NCI-H128 (cell line): ENCODE measurements around the gene CTNND2.

Source experiments
- DNase-seq: peaks from one replicate; lab custom pipeline; 2025; ENCODE audit not compliant: unreplicated experiment; lab: John Stamatoyannopoulos, UW

The CTNND2 gene

GRCh38 chr5:11531811-11532555 is 372.3 kb downstream of the CTNND2 start:
- DNase-seq: no peak

GRCh38 chr5:11528720-11529119 is 375.5 kb downstream of the CTNND2 start:
- no peak for DNase-seq

- DNase-seq: no peak
These were observed 376.4 kb downstream of the CTNND2 start for GRCh38 chr5:11527652-11528349.

- no peak for DNase-seq
These were observed 379.2 kb downstream of the CTNND2 start for GRCh38 chr5:11525020-11525419.

- DNase-seq: no peak
These were observed 380.1 kb downstream of the CTNND2 start for GRCh38 chr5:11524188-11524587.

GRCh38 chr5:11522796-11523195 is 381.4 kb downstream of the CTNND2 start:
- DNase-seq: no peak

- no peak for DNase-seq
These were observed 383.9 kb downstream of the CTNND2 start for GRCh38 chr5:11520241-11520930.

GRCh38 chr5:11519236-11519635 is 385.0 kb downstream of the CTNND2 start:
- DNase-seq: no peak

GRCh38 chr5:11518676-11519075 is 385.6 kb downstream of the CTNND2 start:
- no peak for DNase-seq

- no peak for DNase-seq
These were observed 389.4 kb downstream of the CTNND2 start for GRCh38 chr5:11514705-11515432.

- no peak for DNase-seq
These were observed 392.4 kb downstream of the CTNND2 start for GRCh38 chr5:11511878-11512277.

- DNase-seq: no peak
These were observed 393.4 kb downstream of the CTNND2 start for GRCh38 chr5:11510889-11511288.

- DNase-seq: no peak
These were observed 394.5 kb downstream of the CTNND2 start for GRCh38 chr5:11509793-11510192.

GRCh38 chr5:11507156-11507910 is 396.9 kb downstream of the CTNND2 start:
- no peak for DNase-seq

GRCh38 chr5:11504886-11505193 is 399.4 kb downstream of the CTNND2 start:
- no peak for DNase-seq

GRCh38 chr5:11504065-11504885 is 400.0 kb downstream of the CTNND2 start:
- no peak for DNase-seq

- DNase-seq: no peak
These were observed 401.5 kb downstream of the CTNND2 start for GRCh38 chr5:11502783-11503182.

GRCh38 chr5:11497651-11498050 is 406.6 kb downstream of the CTNND2 start:
- no peak for DNase-seq

- DNase-seq: no peak
These were observed 408.0 kb downstream of the CTNND2 start for GRCh38 chr5:11496137-11496719.

- no peak for DNase-seq
These were observed 409.9 kb downstream of the CTNND2 start for GRCh38 chr5:11494340-11494739.
